ENCODE measurements around the gene EIF4B.

The EIF4B gene

GRCh38 chr12:53071591-53072551 is 65.6 kb downstream of the EIF4B start:
- DNase-seq, result no peak

- DNase-seq, result no peak
Observed at GRCh38 chr12:53073881-53074280, 67.6 kb downstream of the EIF4B start.

GRCh38 chr12:53074283-53074998 is 68.2 kb downstream of the EIF4B start:
- DNase-seq, result no peak

- no peak for DNase-seq
Observed at GRCh38 chr12:53074999-53075370, 68.7 kb downstream of the EIF4B start.

GRCh38 chr12:53076461-53076860 is 70.2 kb downstream of the EIF4B start:
- no peak for DNase-seq

- no peak for DNase-seq
Observed at GRCh38 chr12:53077030-53077429, 70.8 kb downstream of the EIF4B start.

- DNase-seq, result no peak
Observed at GRCh38 chr12:53078425-53079225, 72.4 kb downstream of the EIF4B start.

GRCh38 chr12:53079226-53080117 is 73.2 kb downstream of the EIF4B start, which contains the start of gene SPRYD3:
TSS of gene SPRYD3 (minus strand) at chr12:53079390. CDS start at chr12:53079333, 57 bp downstream.
- peak; percentile 96 to 98 for DNase-seq

GRCh38 chr12:53082637-53083175 is 76.5 kb downstream of the EIF4B start:
- no peak for DNase-seq

- no peak for DNase-seq
Observed at GRCh38 chr12:53086361-53086760, 80.1 kb downstream of the EIF4B start.

GRCh38 chr12:53090105-53090504 is 83.8 kb downstream of the EIF4B start:
- no peak for DNase-seq

- DNase-seq, result no peak
Observed at GRCh38 chr12:53090554-53090953, 84.3 kb downstream of the EIF4B start.

GRCh38 chr12:53091756-53092155 is 85.5 kb downstream of the EIF4B start:
- DNase-seq, result no peak
